Right ventricle myocardium superior (tissue), 1 donor: ENCODE measurements around the gene CLOCK. TPM values are rescaled to one million over a fixed set of nuclear protein-coding genes. Genes with fewer than 3 reads are reported as not detected.
"Not testable (repeated sequence)": the region's sequence is repeated elsewhere in the genome, so short reads cannot be mapped to it uniquely, and the experiment has no call there.

Experiments used
- ATAC-seq: fragments of 200-7000 bp; cut with Tn5 transposase; one replicate; pipeline ENCODE4 v1.9.1; 2020; ENCODE audit warnings: mild to moderate bottlenecking; ENCODE audit not compliant: poor library complexity
- DNase-seq: peaks from one replicate; pipeline ENCODE4 v3.0.0-alpha.2; 2020
- intact Hi-C: fragments of 100-400 bp; cut with DNase I; formaldehyde crosslinking; loops from one replicate; pipeline ENCODE4 v1.11.2; 2022
- long read RNA-seq: library from polyadenylated mRNA; unstranded; transcript quantifications from one replicate; pipeline ENCODE4 v2.0.0, GENCODE V29; 2021
- total RNA-seq: library from RNA; stranded (reverse); fragmentation: NEBNext Ultra II Directional; extraction: Animal tissue kit (Norgen Biotek cat#: 25700); gene quantifications from one replicate; pipeline ENCODE4 v1.2.1, GENCODE V29; 2021
- donor health status: DM: no; HTN: yes; CAD: no; lungs with severe emphysema.

Gene CLOCK
- 35.8 TPM for total RNA-seq
- long read RNA-seq, partial matches to known transcripts, result 4 of 16 reads
- long read RNA-seq, other reads (novel, unspliced or antisense), result 10 of 16 reads

DNA sequence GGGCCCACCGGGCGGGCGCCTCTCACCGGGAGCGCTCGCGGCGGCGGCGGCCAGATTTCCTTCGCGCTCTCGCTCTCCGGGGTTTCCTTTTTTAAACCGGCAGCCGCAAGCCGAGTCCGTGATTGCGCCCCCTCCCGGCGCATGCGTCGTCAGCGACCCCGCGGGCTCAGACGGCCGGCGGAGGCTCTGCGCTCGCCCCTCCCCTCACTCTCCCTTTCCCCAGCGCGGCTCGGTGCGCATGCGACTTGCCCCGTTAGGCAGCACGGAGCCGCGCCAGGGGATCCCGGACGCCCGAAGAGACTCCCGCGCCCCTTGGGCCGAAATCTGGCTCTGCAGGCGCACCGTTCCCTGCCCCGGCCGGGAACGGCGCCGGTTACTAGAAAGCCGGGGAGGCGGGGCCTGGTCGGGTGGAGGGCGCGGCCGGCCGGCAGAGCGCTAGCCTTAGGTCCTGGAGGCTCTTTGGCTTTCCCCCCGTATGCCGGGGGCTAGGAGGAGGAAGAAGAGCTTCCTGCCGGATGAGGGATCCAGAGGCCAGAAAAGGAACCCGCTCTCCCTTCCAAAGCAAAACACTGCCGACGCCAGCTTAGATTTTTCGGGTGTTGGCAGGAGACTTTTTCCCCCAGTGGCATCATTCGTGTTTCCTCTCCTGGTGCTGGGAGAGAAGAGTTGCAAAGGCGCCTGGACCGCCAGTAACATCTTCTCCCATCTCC, at the start of gene CLOCK:
TSS of gene CLOCK (minus strand) at position 154 of the 710 bp plus-strand sequence. CDS start 64,124 bp downstream, outside the sequence.
- peak; percentile 93 for ATAC-seq
- DNase-seq, result peak; percentile 93
- intact Hi-C loops, result no loop called here

- intact Hi-C loops, result no loop called here
- DNase-seq (no peak), ATAC-seq (no peak)
Observed at GRCh38 chr4:55592014-55592413, 45.3 kb upstream of the CLOCK start, which contains the start of gene PDCL2. PDCL2 (minus strand) TSS chr4:55592245; CDS start chr4:55592109, 136 bp downstream.

DNA sequence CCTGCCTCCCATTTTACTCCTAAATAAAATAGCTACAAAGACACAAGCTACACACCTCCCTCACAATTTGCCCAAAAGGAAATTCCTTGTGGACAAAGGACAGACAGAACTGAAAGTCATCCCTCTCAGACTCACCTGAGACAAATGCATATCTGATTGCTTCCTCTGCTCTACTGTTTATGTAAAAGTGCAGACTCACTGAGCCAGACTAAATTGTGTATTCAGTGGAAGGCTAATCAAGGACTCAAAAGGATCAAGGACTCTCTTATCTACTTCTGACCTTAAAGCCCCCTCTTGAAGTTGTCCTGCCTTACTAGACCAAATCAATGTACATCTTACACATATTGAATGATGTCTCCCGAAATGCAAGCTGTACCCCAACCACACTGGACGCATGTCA, 41.5 kb upstream of the CLOCK start:
- intact Hi-C loops, result no loop called here
- no peak for DNase-seq
- no peak for ATAC-seq

GRCh38 chr4:55582773-55583172, 36.1 kb upstream of the CLOCK start:
- DNase-seq, intact Hi-C loops, ATAC-seq: not testable (repeated sequence)

- intact Hi-C loops, result no loop called here
- ATAC-seq (no peak), DNase-seq (no peak)
Observed at GRCh38 chr4:55578341-55579010, 31.8 kb upstream of the CLOCK start.

GRCh38 chr4:55575513-55575912, 28.8 kb upstream of the CLOCK start:
- intact Hi-C loops, result no loop called here
- no peak for DNase-seq
- no peak for ATAC-seq

DNA sequence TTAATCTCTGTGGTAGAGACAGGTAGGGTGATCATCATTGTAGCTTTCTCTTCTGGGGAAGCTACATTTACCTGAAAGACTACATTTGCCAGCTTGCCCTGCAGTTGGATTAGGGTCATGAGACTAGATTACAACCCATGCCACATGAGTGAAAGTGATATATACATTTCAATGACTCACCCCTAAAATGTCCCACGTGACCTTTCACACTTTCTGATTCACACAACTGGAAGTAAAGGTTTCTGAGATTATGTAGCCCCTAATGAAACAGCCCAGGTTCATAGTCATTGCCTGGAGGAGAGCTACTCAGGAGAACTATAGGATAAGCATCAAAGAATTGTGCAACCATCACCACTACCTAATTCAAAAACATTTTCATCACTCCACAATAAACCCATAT, 27.5 kb upstream of the CLOCK start:
- ATAC-seq, result no peak
- DNase-seq, result no peak
- intact Hi-C loops, result no loop called here

- ATAC-seq (no peak), DNase-seq (no peak)
- intact Hi-C loops, result no loop called here
Observed at GRCh38 chr4:55571806-55572205, 25.1 kb upstream of the CLOCK start.

GRCh38 chr4:55568905-55569504, 22.3 kb upstream of the CLOCK start:
- no peak for DNase-seq
- intact Hi-C loops, result no loop called here
- ATAC-seq, result no peak

GRCh38 chr4:55561889-55562288, 15.2 kb upstream of the CLOCK start:
- intact Hi-C loops, result no loop called here
- no peak for DNase-seq
- no peak for ATAC-seq

DNA sequence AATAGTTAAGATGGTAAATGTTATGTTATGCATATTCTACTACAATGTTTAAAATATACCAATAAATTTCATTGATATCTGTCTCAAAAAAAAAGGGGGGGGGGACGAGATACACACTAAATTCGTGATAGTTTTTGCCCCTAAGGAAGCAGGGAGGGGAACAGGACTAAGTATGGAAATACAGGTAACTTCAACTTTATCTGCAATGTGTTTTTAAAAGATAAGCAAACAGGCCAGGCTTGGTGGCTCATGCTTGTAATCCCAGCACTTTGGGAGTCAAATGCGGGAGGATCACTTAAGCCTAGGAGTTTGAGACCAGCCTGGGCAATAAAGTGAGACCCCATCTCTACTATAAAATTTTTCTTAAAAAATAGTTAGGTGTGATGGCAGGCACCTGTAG, 13.4 kb upstream of the CLOCK start:
- intact Hi-C loops, result no loop called here
- ATAC-seq (no peak), DNase-seq (no peak)

DNA sequence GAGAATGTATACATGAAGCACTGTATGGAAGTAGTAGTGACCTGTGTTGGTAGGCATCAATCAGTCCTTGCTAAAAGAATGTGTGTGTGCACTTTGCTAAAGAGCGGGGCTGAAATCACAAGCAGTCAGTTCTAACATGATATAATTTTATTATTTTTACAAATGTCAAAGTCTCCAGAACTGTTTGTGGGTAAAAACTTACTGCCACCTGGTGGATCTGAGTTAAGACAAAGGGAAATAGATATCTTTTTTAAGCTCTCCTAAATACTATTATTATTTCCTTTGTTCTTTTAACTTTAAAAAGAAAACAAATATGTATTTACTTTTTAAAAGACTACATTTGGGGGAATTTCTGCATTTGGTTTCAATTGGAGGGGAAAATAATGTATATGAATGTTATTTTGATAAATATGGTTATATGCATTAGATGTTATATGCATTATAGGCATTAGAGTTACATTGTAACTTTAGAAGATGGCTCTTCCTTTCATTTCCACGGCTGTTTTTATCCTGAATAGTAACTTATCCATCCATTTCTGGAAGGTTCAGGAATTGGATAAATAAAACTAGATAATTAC, 7.8 kb upstream of the CLOCK start:
- ATAC-seq (no peak), DNase-seq (no peak)
- intact Hi-C loops, result loop anchor here (10.0 kb wide), 2 partner anchors 100 to 210 kb away; partner anchors contain the start of gene SRD5A3

- DNase-seq (no peak), ATAC-seq (peak; percentile 57)
- intact Hi-C loops, result loop anchor here (10.0 kb wide), 2 partner anchors 99 to 209 kb away; partner anchors contain the start of gene SRD5A3
Observed at GRCh38 chr4:55553441-55554201, 6.9 kb upstream of the CLOCK start.

DNA sequence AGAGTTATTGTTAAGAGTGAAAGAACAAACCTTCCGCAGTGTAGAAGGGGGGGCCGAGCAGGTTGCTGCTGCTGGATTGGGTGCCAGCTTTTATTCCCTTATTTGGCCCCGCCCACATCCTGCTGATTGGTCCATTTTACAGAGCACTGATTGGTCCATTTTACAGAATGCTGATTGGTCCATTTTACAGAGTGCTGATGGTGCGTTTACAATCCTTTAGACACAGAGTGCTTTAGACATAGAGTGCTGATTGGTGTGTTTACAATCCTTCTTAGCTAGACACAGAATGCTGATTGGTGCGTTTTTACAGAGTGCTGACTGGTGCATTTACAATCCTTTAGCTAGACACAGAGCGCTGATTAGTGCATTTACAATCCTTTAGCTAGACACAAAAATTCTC, 5.3 kb upstream of the CLOCK start:
- intact Hi-C loops, result loop anchor here (10.0 kb wide), 2 partner anchors 97 to 207 kb away; partner anchors contain the start of gene SRD5A3
- DNase-seq, ATAC-seq: not testable (repeated sequence)

DNA sequence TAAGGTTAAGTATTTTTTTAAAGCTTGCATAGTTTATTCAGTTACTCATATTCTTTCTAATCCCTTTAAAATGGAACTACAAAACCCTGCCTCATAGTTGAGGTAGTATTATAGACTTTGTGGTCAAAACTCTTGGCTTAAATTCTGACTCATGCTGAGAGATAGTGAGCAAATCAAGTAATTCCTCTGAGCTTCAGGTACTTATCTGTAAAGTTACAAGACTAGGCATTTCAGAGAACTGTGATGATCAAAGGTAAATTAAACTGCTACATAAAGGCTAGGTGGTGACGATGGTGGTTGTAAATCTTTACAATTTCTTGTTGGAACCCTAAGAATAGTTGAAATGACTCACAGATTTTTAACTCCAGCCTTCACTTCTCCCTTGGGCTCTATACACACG, 3.2 kb upstream of the CLOCK start:
- DNase-seq (no peak), ATAC-seq (no peak)
- intact Hi-C loops, result loop anchor here (10.0 kb wide), 2 partner anchors 95 to 205 kb away; partner anchors contain the start of gene SRD5A3

DNA sequence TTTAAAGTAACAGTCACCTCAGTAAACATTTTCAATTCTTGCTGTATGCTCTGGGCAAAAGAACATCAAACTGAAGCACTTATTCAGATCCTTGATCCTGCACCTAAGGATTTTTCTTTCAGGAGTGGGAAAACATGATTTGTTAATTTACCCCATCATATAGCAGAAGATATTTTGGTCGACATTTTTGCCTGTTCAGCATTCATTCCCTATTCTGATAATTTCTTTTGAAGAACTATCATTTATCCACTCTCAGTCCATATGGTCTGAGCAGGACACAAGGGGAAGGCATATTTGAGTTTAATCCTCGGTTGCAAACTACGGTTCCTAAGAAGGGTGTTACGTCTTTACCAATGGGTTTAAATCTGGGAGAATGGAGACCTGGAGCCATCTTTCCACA, 1.2 kb upstream of the CLOCK start:
- ATAC-seq (no peak), DNase-seq (no peak)
- intact Hi-C loops, result no loop called here

- peak; percentile 59 for DNase-seq
- intact Hi-C loops, result no loop called here
- no peak for ATAC-seq
Observed at GRCh38 chr4:55547466-55547770, 709 bp upstream of the CLOCK start.

DNA sequence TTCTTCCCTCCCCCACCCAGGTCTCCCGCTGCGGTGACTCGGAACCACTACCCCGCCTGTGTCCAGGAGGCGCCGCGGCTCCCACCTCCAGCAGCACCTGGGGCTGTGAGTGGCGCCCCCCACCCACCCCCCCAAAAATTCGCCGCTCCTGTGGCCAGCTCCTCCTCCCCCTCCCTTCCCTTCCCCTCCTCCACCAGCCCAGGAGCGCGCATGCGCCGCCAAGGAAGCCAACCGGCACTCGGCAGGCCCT, 278 bp downstream of the CLOCK start:
- peak; percentile 93 for ATAC-seq
- no peak for DNase-seq
- intact Hi-C loops, result no loop called here
